NCI-H446 (cell line): ENCODE data around the gene RIMBP2.

Experiments
- DNase-seq, 2 experiments: peaks; one replicate each; lab custom pipeline; 2025; lab: John Stamatoyannopoulos, UW

Gene RIMBP2

DNA sequence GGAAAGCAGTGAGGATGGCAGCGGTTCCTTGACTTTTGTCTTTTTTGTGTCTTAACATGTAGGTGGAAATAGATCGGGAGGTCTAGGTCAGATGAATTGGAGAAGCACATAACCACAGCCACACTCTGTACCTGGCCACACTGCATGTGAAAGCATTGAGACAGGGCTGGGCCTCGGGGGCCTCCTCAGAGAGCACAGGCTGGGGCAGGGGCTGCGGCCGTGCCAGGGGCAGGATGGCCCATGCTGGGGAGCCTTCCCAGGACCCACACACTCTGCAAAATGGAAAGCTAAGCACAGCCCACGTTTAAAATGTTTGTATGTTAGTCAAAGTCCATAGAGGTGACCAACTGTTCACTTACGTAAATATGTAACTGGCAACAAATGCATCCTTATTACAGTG lies 301.7 kb downstream of the RIMBP2 start:
- DNase-seq: no peak

DNA sequence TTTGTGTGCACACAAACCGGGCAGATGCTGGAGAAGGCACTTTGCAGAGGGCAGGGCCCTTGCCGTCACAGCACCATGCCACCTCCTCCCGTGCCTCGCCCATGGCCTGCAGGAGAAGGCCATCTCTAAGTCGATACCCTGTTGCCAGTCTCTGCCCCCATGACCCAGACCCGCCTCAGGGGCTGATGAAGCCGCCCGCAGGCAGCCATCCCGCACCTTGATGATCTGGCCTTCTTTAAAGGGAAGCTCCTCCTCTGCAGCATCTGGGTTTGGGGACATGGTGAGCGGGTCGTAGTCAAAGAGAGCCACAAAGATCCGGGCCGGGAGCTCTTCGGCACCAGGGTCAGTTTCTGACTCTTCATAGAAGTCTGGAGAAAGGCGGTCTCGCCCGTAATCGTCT lies 302.2 kb downstream of the RIMBP2 start:
- DNase-seq: no peak

- no peak for DNase-seq
Measured at GRCh38 chr12:130412384-130412783, 303.7 kb downstream of the RIMBP2 start.

DNA sequence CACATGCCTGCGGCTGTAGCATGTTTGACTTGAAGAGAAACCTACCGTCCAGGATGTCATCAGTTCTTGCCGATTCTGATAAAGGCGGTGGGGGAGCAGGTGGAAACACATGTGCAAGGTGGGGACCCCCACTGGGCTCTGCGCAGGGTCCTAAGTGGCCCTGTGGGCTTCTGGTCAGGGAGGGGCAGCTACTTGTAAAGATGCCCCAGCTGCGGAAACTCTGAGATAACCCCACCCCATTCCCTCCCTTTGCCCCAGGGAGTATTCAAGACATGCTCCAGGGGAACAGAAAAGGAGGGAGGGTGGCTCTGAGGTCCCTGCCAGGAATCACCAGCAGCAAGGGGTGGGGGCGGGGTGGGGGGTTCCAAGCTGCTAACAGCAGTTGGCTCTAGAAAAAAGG lies 310.8 kb downstream of the RIMBP2 start:
- DNase-seq: no peak

DNA sequence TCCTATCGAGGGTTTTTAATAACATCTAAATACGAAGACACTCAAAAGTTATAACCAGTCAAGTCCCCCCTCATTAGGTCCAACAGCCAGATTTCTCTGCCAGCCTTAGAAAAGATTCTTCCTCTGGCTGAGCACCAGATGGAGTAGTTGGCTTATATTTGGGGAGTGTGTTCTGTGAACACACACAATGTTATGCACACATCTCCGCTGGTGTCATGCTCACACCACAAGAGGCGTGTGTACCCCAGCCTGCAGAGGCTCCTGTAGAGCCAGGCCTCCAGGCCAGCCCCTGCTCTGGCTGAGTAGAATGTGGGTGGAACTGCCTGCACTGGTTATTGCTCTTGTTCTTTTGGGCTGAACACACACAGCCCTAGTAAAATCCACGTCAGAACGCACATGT lies 314.4 kb downstream of the RIMBP2 start:
- DNase-seq: no peak

GRCh38 chr12:130398100-130398848 lies 317.8 kb downstream of the RIMBP2 start:
- DNase-seq: no peak

- no peak for DNase-seq
Measured at GRCh38 chr12:130396667-130397066, 319.4 kb downstream of the RIMBP2 start.

- no peak for DNase-seq
Measured at GRCh38 chr12:130394906-130395305, 321.2 kb downstream of the RIMBP2 start.

DNA sequence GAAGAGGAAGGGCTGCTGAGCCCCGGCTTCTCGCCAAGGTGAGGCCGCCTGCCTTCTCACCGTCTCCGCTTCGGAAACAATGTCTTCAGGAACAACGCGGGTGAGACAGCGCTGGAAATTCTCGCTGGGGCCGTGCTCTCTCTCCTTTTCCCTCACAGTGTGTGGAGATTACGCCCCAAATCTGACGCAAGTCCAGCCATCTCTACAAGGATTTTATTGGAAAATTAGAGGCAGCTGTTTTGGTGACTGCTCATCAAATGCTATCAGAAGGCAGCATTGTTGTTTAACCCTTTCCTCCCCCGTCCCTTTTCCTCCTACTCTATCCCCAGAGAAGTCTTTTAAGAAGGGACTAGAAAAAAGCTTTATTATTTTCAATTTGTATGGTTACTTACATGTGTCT lies 324.9 kb downstream of the RIMBP2 start:
- no peak for DNase-seq

- no peak for DNase-seq
Measured at GRCh38 chr12:130385193-130385592, 330.9 kb downstream of the RIMBP2 start.

DNA sequence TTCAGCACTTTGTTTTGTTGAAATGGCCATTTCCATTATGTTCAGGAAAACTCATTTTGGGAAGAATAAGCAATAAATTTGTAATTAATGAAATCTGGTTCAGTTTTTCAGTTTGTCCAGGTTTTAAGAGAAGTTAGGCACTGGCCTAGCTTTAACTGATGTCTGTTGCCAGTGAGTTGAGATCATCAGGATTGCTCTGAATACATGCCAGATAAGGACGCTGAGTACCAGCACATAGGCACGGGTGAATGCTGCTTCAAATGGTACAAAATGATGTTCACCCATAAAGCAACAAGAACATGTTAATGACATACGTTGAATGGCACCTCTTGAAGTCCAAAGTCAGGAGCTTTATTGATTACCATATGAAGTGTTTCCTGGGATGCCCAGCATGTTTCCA lies 331.9 kb downstream of the RIMBP2 start:
- no peak for DNase-seq

GRCh38 chr12:130382818-130383217 lies 333.3 kb downstream of the RIMBP2 start:
- DNase-seq: no peak

DNA sequence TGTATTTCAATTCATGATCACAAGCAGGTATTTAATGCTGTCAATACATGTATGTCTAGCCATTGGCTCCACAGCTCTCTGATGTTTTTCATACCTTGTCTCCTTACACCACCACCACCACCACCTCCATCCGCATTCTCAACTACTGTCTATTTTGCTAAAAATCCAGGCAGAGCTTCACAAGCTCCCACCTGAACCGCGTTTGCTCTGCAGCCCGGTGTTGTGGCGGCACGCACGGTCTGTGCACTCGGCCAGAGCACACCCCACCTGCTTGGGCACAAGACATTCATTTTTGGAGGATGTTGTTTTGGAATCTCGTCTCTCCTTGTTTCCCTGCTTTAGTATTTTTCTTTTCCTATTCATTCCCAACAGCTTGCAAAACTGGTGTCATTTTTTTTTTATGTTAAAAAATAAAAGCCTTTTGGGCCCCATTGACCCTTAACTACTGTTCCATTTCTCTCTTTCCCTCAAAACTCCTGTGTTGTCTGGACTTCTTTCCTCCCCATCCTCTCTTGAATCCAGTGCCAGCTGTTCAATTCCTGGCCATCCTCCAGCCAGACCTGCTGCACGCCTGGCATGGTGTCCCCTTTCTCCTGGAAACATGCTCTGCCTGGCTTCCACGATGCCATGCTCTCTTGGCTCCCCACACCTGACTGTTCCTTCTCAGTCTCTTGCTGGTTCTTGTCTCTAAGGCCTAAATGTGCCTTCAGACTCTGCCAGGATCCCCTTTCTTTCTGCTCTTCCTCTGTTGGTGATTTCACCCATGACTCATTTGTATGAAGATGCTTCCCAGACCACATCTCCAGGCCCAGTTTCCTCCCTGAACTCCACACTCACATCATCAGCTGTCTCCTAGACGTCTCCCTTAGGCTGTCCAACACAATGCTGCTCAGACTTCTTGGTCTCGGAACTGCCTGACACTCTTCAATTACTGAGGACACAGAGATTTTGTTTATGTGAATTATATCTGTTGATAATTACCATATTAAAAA lies 340.5 kb downstream of the RIMBP2 start:
- DNase-seq: peak in 1 of 2 experiments; percentile 1

GRCh38 chr12:130374083-130374482 lies 342.0 kb downstream of the RIMBP2 start:
- no peak for DNase-seq

GRCh38 chr12:130372936-130373335 lies 343.2 kb downstream of the RIMBP2 start:
- no peak for DNase-seq

GRCh38 chr12:130371296-130371695 lies 344.8 kb downstream of the RIMBP2 start:
- DNase-seq: no peak

DNA sequence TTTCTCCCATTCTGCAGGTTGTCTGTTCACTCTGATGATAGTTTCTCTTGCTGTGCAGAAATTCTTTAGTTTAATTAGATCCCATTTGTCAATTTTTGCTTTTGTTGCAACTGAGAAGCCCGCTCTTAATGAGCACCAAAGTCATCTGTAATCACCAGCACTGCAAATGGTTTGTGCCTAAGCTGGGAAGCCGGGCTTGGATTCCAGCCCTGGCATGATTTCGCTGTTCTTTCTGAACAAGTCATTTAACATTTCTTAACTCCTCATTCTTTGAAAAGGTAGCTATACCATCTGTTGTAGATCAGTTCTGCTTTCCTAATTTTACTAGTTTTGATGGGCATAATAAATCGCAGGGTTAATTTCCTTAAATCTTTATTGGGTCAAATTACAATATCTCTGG lies 346.3 kb downstream of the RIMBP2 start:
- no peak for DNase-seq

DNA sequence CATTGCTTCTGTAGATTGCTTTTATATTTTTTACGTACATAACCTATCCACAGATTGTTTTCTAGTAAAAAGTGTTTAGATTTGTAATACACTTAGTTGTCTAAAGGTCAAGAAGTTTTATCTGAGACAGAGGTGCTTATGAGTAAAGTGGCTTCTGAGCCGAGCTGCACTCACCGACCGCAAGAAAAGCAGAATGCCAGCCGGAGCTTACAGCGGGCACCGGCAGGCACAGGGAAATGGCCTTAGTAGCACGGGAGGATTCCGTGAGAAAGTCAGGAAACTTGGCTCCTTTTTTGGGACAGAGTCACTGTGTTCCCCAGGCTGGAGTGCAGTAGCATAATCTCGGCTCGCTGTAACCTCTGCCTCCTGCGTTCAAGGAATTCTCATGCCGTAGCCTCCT lies 348.6 kb downstream of the RIMBP2 start:
- no peak for DNase-seq

DNA sequence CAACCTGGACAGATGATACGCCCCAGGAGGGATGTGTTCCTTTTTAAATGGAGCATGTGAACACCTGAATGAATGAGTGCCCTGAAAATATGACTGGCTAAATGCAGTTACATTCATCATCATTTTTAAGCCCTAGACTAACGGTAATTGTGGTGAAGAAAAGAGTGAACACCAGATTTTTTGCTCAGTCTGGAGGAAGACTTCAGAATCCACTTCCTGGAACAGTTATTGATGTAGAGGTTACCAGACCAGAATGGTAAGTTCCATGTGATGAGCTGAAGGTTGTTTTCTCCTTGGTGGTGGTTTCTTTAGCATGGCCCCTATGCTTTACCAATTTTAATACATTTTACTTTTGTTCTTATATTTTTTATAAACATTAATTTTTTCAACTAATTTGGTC lies 349.1 kb downstream of the RIMBP2 start:
- no peak for DNase-seq

- no peak for DNase-seq
Measured at GRCh38 chr12:130366159-130366558, 349.9 kb downstream of the RIMBP2 start.

DNA sequence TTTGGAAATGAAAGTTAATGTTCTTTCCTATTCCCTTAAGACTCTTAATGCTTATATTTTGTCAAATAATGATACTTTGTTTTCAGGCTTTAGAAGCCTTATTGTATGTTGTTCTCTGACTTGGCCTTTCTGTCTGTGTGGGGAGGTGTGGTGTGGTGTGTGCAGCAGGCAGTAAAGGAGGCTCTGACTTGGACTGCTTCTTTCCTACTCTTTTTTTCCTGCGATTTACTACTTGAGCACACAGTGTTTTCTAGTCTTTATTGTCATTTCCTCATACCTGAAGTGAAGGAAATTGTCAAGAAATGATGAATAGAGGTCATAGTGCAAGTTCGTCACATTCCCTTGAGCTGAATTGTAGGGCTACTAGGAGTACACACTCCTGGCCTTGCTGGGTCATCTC lies 351.5 kb downstream of the RIMBP2 start:
- no peak for DNase-seq

GRCh38 chr12:130362060-130362459 lies 354.0 kb downstream of the RIMBP2 start:
- no peak for DNase-seq

DNA sequence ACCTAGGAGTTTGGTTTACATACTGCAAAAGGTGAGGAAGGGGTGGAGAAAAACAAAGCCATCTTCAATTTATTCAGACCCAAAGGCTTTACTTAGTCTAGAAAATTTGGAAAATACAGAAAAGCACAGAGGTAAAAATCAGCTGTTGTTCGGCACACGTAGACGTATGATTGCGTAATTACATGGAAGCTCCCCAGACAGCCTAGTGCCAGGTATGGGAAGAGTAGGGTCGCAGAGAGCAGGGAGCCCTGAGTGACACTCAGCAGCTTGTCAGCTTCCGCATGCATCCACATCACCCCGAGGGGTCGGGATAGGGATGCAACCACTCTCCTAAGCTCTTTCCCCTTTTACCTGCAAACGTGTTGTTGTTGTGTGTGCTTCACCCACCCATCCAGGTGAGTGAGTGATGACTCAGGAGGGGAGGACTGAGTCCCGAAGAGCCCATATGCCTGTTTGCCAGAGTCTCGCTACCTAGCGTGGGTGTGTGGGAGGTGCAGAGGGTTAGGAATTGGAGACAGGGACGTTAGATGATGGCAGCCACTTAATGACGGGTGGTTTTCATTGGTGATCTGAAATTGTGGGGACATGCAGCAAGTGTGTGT lies 358.3 kb downstream of the RIMBP2 start:
- no peak for DNase-seq
